Keratinocyte (primary cell): ENCODE data around the gene RPL38. TPM values are rescaled to one million over a fixed set of nuclear protein-coding genes. Genes with fewer than 3 reads are reported as not detected.

Experiments used
- DNase-seq: peaks from one replicate; pipeline ENCODE4 v3.0.0-alpha.2; 2011; ENCODE audit warnings: low read depth, missing footprints, low spot score
- FAIRE-seq: peaks from 2 replicates; lab custom pipeline; 2011; peaks lifted over from hg19 to GRCh38; lab: Jason Lieb, UNC
- H2AFZ ChIP-seq: 2 replicates; pipeline ENCODE4 v1.6.0; 2012; ENCODE audit warnings: low read length, control low read depth, inconsistent platforms; ENCODE audit not compliant: control insufficient read depth
- H3K27ac ChIP-seq: 2 replicates; pipeline ENCODE4 v1.5.1; 2011; ENCODE audit warnings: low read length; ENCODE audit not compliant: control insufficient read depth, insufficient read depth
- H3K27me3 ChIP-seq: 3 replicates; pipeline ENCODE4 v1.6.0; 2011; ENCODE audit warnings: low read length; ENCODE audit not compliant: control insufficient read depth, insufficient read depth; ENCODE audit errors: extremely low read depth
- H3K36me3 ChIP-seq, 2 experiments: 2 replicates in 1 of 2; 3 replicates in 1 of 2; pipeline ENCODE4 v1.5.1; 2011; ENCODE audit warnings: low read length in 2 of 2, mild to moderate bottlenecking in 1 of 2; ENCODE audit not compliant: control insufficient read depth in 2 of 2, insufficient read depth in 2 of 2; ENCODE audit errors: extremely low read depth in 1 of 2
- H3K4me1 ChIP-seq: 3 replicates; pipeline ENCODE4 v1.5.1; 2011; ENCODE audit warnings: low read length; ENCODE audit not compliant: control insufficient read depth, insufficient read depth; ENCODE audit errors: extremely low read depth
- H3K4me2 ChIP-seq: 3 replicates; pipeline ENCODE4 v1.6.0; 2011; ENCODE audit warnings: low read depth, low read length; ENCODE audit not compliant: control insufficient read depth, insufficient read depth; ENCODE audit errors: extremely low read depth
- H3K4me3 ChIP-seq, 3 experiments: fragments of 200-600 bp in 1 of 3; sonication (generic) in 1 of 3; 2 replicates in 2 of 3; 3 replicates in 1 of 3; pipeline ENCODE4 v1.5.1; 2011 to 2016; ENCODE audit warnings: low read length in 3 of 3, mild to moderate bottlenecking in 3 of 3, control low read depth in 2 of 3, inconsistent platforms in 1 of 3, low read depth in 1 of 3, mixed read lengths in 1 of 3, mixed run types in 1 of 3, moderate library complexity in 1 of 3; ENCODE audit not compliant: control insufficient read depth in 2 of 3, insufficient read depth in 2 of 3; ENCODE audit errors: extremely low read depth in 1 of 3
- H3K79me2 ChIP-seq: 2 replicates; pipeline ENCODE4 v1.6.0; 2012; ENCODE audit warnings: low read length; ENCODE audit not compliant: control insufficient read depth, insufficient read depth
- H3K9ac ChIP-seq: 3 replicates; pipeline ENCODE4 v1.6.0; 2011; ENCODE audit warnings: low read length; ENCODE audit not compliant: control insufficient read depth, insufficient read depth; ENCODE audit errors: extremely low read depth
- H3K9me1 ChIP-seq: 3 replicates; pipeline ENCODE4 v1.6.0; 2011; ENCODE audit warnings: low read length; ENCODE audit not compliant: control insufficient read depth, insufficient read depth; ENCODE audit errors: extremely low read depth
- H3K9me3 ChIP-seq: 2 replicates; pipeline ENCODE4 v1.5.1; 2012; ENCODE audit warnings: low read depth, low read length; ENCODE audit not compliant: control insufficient read depth
- H4K20me1 ChIP-seq: 3 replicates; pipeline ENCODE4 v1.6.0; 2011; ENCODE audit warnings: low read length; ENCODE audit not compliant: control insufficient read depth, insufficient read depth; ENCODE audit errors: extremely low read depth
- CTCF ChIP-seq, 3 experiments: IDR thresholded peaks in 1 of 3; conservative IDR thresholded peaks in 1 of 3; optimal IDR thresholded peaks in 1 of 3; 2 replicates in 2 of 3; 3 replicates in 1 of 3; pipeline versions ENCODE3 to v1.5.1; 2011; ENCODE audit warnings: low read length in 3 of 3, mild to moderate bottlenecking in 3 of 3, moderate library complexity in 2 of 3, control low read depth in 1 of 3, inconsistent platforms in 1 of 3; ENCODE audit not compliant: insufficient read depth in 2 of 3; ENCODE audit errors: extremely low read depth in 1 of 3
- EZH2 ChIP-seq: IDR thresholded peaks from one replicate; pipeline ENCODE4 v1.6.1; 2012; ENCODE audit warnings: inconsistent platforms, mild to moderate bottlenecking, low read length, moderate library complexity
- dilution Hi-C: fragments of 300-500 bp; cut with MboI; formaldehyde crosslinking; loops from one replicate; pipeline ENCODE4 v1.7.0; 2020; ENCODE audit warnings: low sequenced_read_pairs; ENCODE audit not compliant: extremely low pct_ligation_motif_present
- polyA plus RNA-seq, 5 experiments: library from polyadenylated mRNA; depleted of rRNA in 3 of 5; stranded (reverse) in 3 of 5; stranded (forward) in 1 of 5; unstranded in 1 of 5; fragments of >200 nt; gene quantifications; 1 replicate in 1 of 5; 2 replicates in 3 of 5; 3 replicates in 1 of 5; pipeline versions ENCODE4 v1.2.1 to v1.2.3, GENCODE V29; 2011 to 2012; ENCODE audit warnings: missing spikeins in 2 of 5, low read depth in 1 of 5, low replicate concordance in 1 of 5

RPL38 gene
- polyA plus RNA-seq, 1 donor (not counting 4 experiments of a cell fraction or from before 2014, with no cell fraction given): 1,779 TPM

DNA sequence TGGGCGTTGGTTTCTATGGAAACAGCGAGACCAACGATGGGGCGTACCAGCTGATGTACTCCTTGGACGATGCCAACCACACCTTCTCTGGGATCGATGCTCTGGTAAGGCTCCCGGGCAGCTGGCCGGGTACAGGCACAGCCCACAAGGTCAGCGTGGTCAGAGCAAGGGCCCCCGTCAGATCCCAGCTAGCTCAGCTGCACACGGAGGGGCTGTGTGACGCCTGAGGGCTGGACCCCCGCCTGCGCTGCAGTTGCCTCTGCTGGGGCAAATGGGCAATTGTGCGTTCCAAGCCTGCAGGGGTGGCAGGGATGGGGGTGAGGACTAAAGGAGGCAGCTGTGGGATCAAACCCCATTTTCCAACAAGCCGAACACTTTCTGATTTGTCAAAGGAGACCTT is 27.4 kb downstream of the RPL38 start:
- Histone ChIP-seq H3K9me1 (no peaks in the 10 kb centered on the region), H3K9me3 (no peaks in the 10 kb centered on the region), H3K4me1 (no peaks in the 10 kb centered on the region), H3K4me2 (no peak overlapping the region), H3K4me3 (no peak overlapping the region), H3K27ac (no peak overlapping the region), H2AFZ (no peak overlapping the region), H3K36me3 (no peaks in the 10 kb centered on the region), H3K9ac (no peak overlapping the region), H3K79me2 (no peaks in the 10 kb centered on the region), H3K27me3 (peaks cover 2% of the 10 kb centered on the region), H4K20me1 (no peaks in the 10 kb centered on the region)
- dilution Hi-C loops: no loop called here
- no peak for TF ChIP-seq CTCF (optimal IDR thresholded peaks at IDR 0.05 in 1 of 3, IDR thresholded peaks at IDR 0.05 in 1 of 3, conservative IDR thresholded peaks at IDR 0.05 in 1 of 3; ENCODE audit: extremely low read depth in 1 of 3, insufficient read depth in 2 of 3, low read length in 3 of 3)
- no peak for TF ChIP-seq EZH2
- FAIRE-seq (no peak), DNase-seq (no peak)

DNA sequence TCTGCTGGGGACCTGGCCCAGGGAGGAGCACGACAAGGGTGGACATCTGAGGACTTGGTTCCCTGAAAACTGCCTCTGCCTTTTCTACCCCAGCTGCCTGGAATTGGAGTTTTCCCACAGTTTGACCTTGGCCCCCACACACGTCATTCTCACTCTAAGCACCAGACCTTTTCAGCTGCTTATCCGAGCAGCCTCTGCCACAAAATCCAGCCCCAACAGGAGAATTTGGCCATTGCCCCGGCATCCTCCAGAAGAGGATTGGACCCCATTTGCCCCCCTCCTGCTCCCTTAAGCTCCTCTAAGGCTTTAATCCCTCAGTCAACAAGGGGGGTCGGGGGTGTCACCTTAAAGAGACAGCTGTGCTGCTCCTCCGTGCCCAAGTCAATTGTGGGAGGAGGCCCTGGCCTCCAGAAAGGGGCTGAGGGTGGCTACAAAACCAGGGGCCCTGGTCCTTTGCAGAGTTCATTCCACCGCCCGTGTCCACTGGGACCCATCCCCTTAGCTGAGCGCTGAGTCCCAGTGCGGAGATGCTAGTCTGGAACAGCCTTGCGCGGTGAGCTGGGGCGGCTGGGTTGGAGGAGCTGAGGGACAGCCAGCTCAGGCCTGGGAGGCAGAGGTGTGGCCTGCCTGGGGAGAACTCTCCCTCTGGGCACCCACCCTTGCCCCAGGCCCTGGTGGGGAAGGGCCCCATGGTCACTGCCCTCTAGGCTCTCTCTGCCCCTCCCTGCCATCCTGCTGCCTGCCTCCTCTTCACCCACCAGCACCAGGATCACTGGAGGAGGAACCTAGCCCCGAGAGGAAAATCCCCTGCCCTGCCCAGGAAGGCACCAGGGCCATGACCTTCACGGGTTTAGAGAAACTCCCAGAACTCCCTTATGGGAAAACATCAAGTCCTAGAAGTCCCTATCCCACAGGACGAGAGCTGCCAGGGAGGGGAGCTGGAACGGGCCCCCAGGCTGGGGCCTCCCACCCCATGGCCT is 28.7 kb downstream of the RPL38 start:
- Histone ChIP-seq H3K27ac (no peak overlapping the region), H3K27me3 (no peaks in the 10 kb centered on the region), H3K9ac (no peak overlapping the region), H3K4me1 (no peaks in the 10 kb centered on the region), H3K79me2 (no peaks in the 10 kb centered on the region), H3K4me2 (no peak overlapping the region), H3K4me3 (no peak overlapping the region), H3K9me3 (no peaks in the 10 kb centered on the region), H3K9me1 (no peaks in the 10 kb centered on the region), H4K20me1 (no peaks in the 10 kb centered on the region), H3K36me3 (no peaks in the 10 kb centered on the region), H2AFZ (no peak overlapping the region)
- FAIRE-seq: no peak
- no peak for DNase-seq
- dilution Hi-C loops: no loop called here
- TF ChIP-seq EZH2: no peak
- no peak for TF ChIP-seq CTCF (optimal IDR thresholded peaks at IDR 0.05 in 1 of 3, IDR thresholded peaks at IDR 0.05 in 1 of 3, conservative IDR thresholded peaks at IDR 0.05 in 1 of 3; ENCODE audit: extremely low read depth in 1 of 3, insufficient read depth in 2 of 3, low read length in 3 of 3)
